GM12891 (cell line): Measurements from ENCODE around the gene SLC48A1.

Experiments
- POLR2A ChIP-seq: IDR thresholded peaks from 2 replicates; pipeline ENCODE4 v1.6.1; 2011; ENCODE audit warnings: low read depth, low read length, control low read depth
- POLR2AphosphoS5 ChIP-seq: IDR thresholded peaks from 2 replicates; pipeline ENCODE4 v1.6.1; 2011; ENCODE audit warnings: low read depth, low read length, control low read depth
- POU2F2 ChIP-seq: IDR thresholded peaks from 2 replicates; pipeline ENCODE4 v1.6.1; 2011; ENCODE audit warnings: low read depth, mild to moderate bottlenecking, control low read depth, low read length, moderate library complexity
- TAF1 ChIP-seq: IDR thresholded peaks from 2 replicates; pipeline ENCODE4 v1.6.1; 2011; ENCODE audit warnings: low read depth, low read length, control low read depth

- TF ChIP-seq POLR2AphosphoS5: no peak
- no peak for TF ChIP-seq POLR2A
- TF ChIP-seq TAF1: no peak
- no peak for TF ChIP-seq POU2F2
Observed at GRCh38 chr12:47828008-47828975, 55.3 kb downstream of the SLC48A1 start.
